RWPE1 (cell line): ENCODE results near the gene C12orf76.
A peak's percentile ranks its signal among the peaks of the same experiment; 100 is the strongest.
"Not testable (repeated sequence)": the region's sequence is repeated elsewhere in the genome, so short reads cannot be mapped to it uniquely, and the experiment has no call there.

Experiments used
- CTCF ChIA-PET: fragments of 350-600 bp; sonication (Branson Sonifier 250); formaldehyde crosslinking; extraction: SDS; loops from one replicate; lab custom pipeline; 2021; lab: Yijun Ruan, JAX
- POLR2A ChIA-PET: fragments of 400-600 bp; formaldehyde crosslinking; extraction: SDS; loops from one replicate; lab custom pipeline; 2020; ENCODE audit warnings: antibody characterized with exemption; ENCODE audit not compliant: low non-redundant PET; lab: Yijun Ruan, JAX
- DNase-seq: peaks from one replicate; pipeline ENCODE4 v3.0.0; 2012; ENCODE audit warnings: low spot score
- H3K27ac ChIP-seq: fragments of 450-650 bp; 2 replicates; pipeline ENCODE4 v1.5.1; 2017
- CTCF ChIP-seq: fragments of 450-650 bp; conservative IDR thresholded peaks from 2 replicates; pipeline ENCODE4 v1.5.1; 2017; ENCODE audit warnings: low read depth, mild to moderate bottlenecking

The C12orf76 gene

GRCh38 chr12:110065540-110065939 is 17.2 kb upstream of the C12orf76 start:
- ChIA-PET CTCF (interaction anchor here (0.5 kb wide), 1 partner anchor 498 kb away, joined by 3 read pairs; no protein-coding TSS in a partner anchor), POLR2A (no interaction called here)
- no peak overlapping the region for H3K27ac ChIP-seq
- DNase-seq, result no peak
- TF ChIP-seq CTCF, result no peak

- DNase-seq, result no peak
- H3K27ac ChIP-seq, result no peak overlapping the region
- CTCF ChIA-PET, result interaction anchor here (0.6 kb wide), 1 partner anchor 27 kb away, joined by 3 read pairs; no protein-coding TSS in a partner anchor
- TF ChIP-seq CTCF, result no peak
- POLR2A ChIA-PET, result no interaction called here
Measured at GRCh38 chr12:110062241-110062640, 13.9 kb upstream of the C12orf76 start.

- no peak overlapping the region for H3K27ac ChIP-seq
- POLR2A ChIA-PET, result no interaction called here
- no peak for TF ChIP-seq CTCF
- CTCF ChIA-PET, result no interaction called here
- no peak for DNase-seq
Measured at GRCh38 chr12:110059651-110060000, 11.3 kb upstream of the C12orf76 start.

GRCh38 chr12:110058875-110059615 is 10.7 kb upstream of the C12orf76 start:
- ChIA-PET CTCF (no interaction called here), POLR2A (no interaction called here)
- no peak for DNase-seq
- no peak overlapping the region for H3K27ac ChIP-seq
- TF ChIP-seq CTCF, result no peak

- H3K27ac ChIP-seq, DNase-seq, POLR2A ChIA-PET: not testable (repeated sequence)
- CTCF ChIA-PET, result interaction anchor here (0.6 to 1.0 kb wide), 2 partner anchors 10 to 12 kb away, joined by 3 read pairs; no protein-coding TSS in a partner anchor
Measured at GRCh38 chr12:110056643-110057042, 8.3 kb upstream of the C12orf76 start.

- POLR2A ChIA-PET, result not testable (repeated sequence)
Measured at GRCh38 chr12:110055375-110056352, 7.3 kb upstream of the C12orf76 start.

GRCh38 chr12:110050927-110051326 is 2.6 kb upstream of the C12orf76 start:
- no peak overlapping the region for H3K27ac ChIP-seq
- no peak for DNase-seq
- no peak for TF ChIP-seq CTCF
- POLR2A ChIA-PET, result no interaction called here
- CTCF ChIA-PET, result no interaction called here

More at GRCh38 chr12:110055375-110056352, 7.3 kb upstream of the C12orf76 start:
- peak overlapping the region; percentile 66 for H3K27ac ChIP-seq
- CTCF ChIA-PET, result interaction anchor here (0.7 to 1.0 kb wide), 2 partner anchors 11 to 129 kb away, joined by 3 read pairs; no protein-coding TSS in a partner anchor
- DNase-seq, result not testable (repeated sequence)

- CTCF ChIA-PET, H3K27ac ChIP-seq, DNase-seq, POLR2A ChIA-PET: not testable (repeated sequence)
Measured at GRCh38 chr12:110049666-110050065, 1.3 kb upstream of the C12orf76 start.

- 0 out of 2 replicates have a peak overlapping the region, but pooled peaks have one; percentile 28 for H3K27ac ChIP-seq
- DNase-seq, POLR2A ChIA-PET, CTCF ChIA-PET: not testable (repeated sequence)
Measured at GRCh38 chr12:110049034-110049433, 712 bp upstream of the C12orf76 start.
